Spleen (tissue), 11 donors: Measurements from ENCODE around the gene CDH13. TPM values are rescaled to one million over a fixed set of nuclear protein-coding genes. Genes with fewer than 3 reads are reported as not detected.

Experiments used
- DNase-seq: peaks from one replicate; pipeline ENCODE4 v3.0.0-alpha.2; 2020
- H3K27ac ChIP-seq, 8 donors: fragments of 200-600 bp; sonication (generic) in 7 of 8; 1 replicate in 4 of 8; 2 replicates in 4 of 8; pipeline versions ENCODE4 v1.5.0 to v1.8.0; 2016 to 2021; ENCODE audit warnings: inconsistent platforms in 4 of 8, mild to moderate bottlenecking in 4 of 8, moderate library complexity in 1 of 8
- H3K27me3 ChIP-seq, 7 donors: fragments of 200-600 bp; sonication (generic) in 6 of 7; replicated peaks in 1 of 7; 1 replicate in 4 of 7; 2 replicates in 3 of 7; pipeline versions ENCODE4 v1.5.0 to v1.8.0; 2016 to 2021; ENCODE audit warnings: inconsistent platforms in 3 of 7, mild to moderate bottlenecking in 1 of 7
- H3K36me3 ChIP-seq, 6 donors: fragments of 200-600 bp; sonication (generic) in 5 of 6; 1 replicate in 4 of 6; 2 replicates in 2 of 6; pipeline versions ENCODE4 v1.5.0 to v1.8.0; 2016 to 2021; ENCODE audit warnings: inconsistent platforms in 2 of 6
- H3K4me1 ChIP-seq, 6 donors: fragments of 200-600 bp; sonication (generic) in 5 of 6; 1 replicate in 3 of 6; 2 replicates in 3 of 6; pipeline versions ENCODE4 v1.5.0 to v1.8.0; 2016 to 2021; ENCODE audit warnings: inconsistent platforms in 3 of 6
- H3K4me3 ChIP-seq, 8 donors: fragments of 200-600 bp; sonication (generic) in 7 of 8; 1 replicate in 4 of 8; 2 replicates in 4 of 8; pipeline versions ENCODE4 v1.5.0 to v1.8.0; 2016 to 2021; ENCODE audit warnings: inconsistent platforms in 4 of 8, mild to moderate bottlenecking in 4 of 8, moderate library complexity in 2 of 8
- H3K9me3 ChIP-seq, 8 donors: fragments of 200-600 bp; sonication (generic) in 7 of 8; 1 replicate in 4 of 8; 2 replicates in 4 of 8; pipeline versions ENCODE4 v1.5.0 to v1.8.0; 2016 to 2021; ENCODE audit warnings: inconsistent platforms in 4 of 8
- POLR2A ChIP-seq, 3 donors: fragments of 450-650 bp; IDR thresholded peaks; one replicate each; pipeline ENCODE4 v1.5.1; 2017; ENCODE audit warnings: antibody characterized with exemption in 3 of 3, mild to moderate bottlenecking in 1 of 3
- POLR2AphosphoS5 ChIP-seq, 3 donors: sonication (generic); formaldehyde crosslinking; IDR thresholded peaks; one replicate each; pipeline ENCODE4 v1.5.1; 2017; ENCODE audit warnings: antibody characterized with exemption in 3 of 3
- WGBS, 5 donors: extraction: QIAGEN DNeasy Blood & Tissue Kit in 3 of 5; methylation state at CpG; one replicate each; pipeline versions ENCODE4 v1.1.5 to v1.1.7; 2013 to 2018; 5-methylcytosine and 5-hydroxymethylcytosine counted together
- intact Hi-C: fragments of 100-400 bp; cut with DNase I; formaldehyde crosslinking; loops from one replicate; pipeline ENCODE4 v1.15.0; 2023; ENCODE audit warnings: low total_unique reads
- polyA plus RNA-seq, 3 donors: library from polyadenylated mRNA; stranded (reverse); fragments of 200-250 nt; gene quantifications; one replicate each; pipeline ENCODE4 v1.2.1, GENCODE V29; 2013
- total RNA-seq, 7 donors: library from RNA; depleted of rRNA in 3 of 7; stranded (reverse); fragments of >200 nt in 3 of 7; fragmentation: NEBNext Ultra II Directional in 4 of 7; extraction: Animal tissue kit (Norgen Biotek cat#: 25700) in 4 of 7; gene quantifications; one replicate each; pipeline versions ENCODE4 v1.1.0 to v1.2.1, GENCODE V29; 2016 to 2021
- TF ChIP-seq, protein P1 (sequence below), 11 experiments: fragments of 200-600 bp in 7 of 11; fragments of 450-650 bp in 4 of 11; sonication (generic) in 4 of 11; IDR thresholded peaks in 8 of 11; conservative IDR thresholded peaks in 3 of 11; 1 replicate in 7 of 11; 2 replicates in 4 of 11; pipeline versions ENCODE4 v1.4.0 to v1.8.0; 2016 to 2021; ENCODE audit warnings: antibody characterized with exemption in 11 of 11, inconsistent platforms in 4 of 11, mild to moderate bottlenecking in 1 of 11
- donor health status: healthy with polysubstance abuse.
- donor health status: DM: no; HTN: no; CAD: no; lungs with moderate emphysema.
- donor health status: DM: no; HTN: no; CAD: no.
- donor health status: Bipolar disorder and iron deficiency.
- donor health status: healthy.
- donor health status: DM: no; HTN: no; CAD: no.
- donor health status: DM: yes; HTN: yes; CAD: no.

Gene CDH13
- total and polyA plus RNA-seq, 10 donors, result 0.13 to 4.6 (median 1.1) TPM

DNA sequence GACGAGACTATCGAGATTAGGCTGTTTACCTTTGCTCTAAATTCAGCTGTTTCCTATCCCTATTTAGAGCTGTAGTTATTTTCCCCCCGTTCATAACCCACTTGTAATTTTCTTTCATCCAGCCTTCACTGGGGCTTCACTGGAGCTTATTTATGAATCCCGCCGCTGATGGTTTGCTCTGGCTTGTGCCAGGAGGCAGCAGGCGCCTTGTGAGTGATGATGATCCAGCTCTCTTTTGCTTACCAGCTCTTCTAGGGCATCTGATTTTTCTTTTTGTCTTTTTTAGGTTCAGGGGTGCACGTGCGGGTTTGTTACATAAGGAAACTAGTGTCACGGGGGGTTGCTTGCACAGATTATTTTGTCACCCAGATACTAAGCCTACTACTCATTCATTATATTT lies 37.4 kb upstream of the CDH13 start:
- TF ChIP-seq POLR2AphosphoS5 (IDR thresholded peaks at IDR 0.05) (no peak), POLR2A (IDR thresholded peaks at IDR 0.05) (no peak)
- TF ChIP-seq, protein P1, sequence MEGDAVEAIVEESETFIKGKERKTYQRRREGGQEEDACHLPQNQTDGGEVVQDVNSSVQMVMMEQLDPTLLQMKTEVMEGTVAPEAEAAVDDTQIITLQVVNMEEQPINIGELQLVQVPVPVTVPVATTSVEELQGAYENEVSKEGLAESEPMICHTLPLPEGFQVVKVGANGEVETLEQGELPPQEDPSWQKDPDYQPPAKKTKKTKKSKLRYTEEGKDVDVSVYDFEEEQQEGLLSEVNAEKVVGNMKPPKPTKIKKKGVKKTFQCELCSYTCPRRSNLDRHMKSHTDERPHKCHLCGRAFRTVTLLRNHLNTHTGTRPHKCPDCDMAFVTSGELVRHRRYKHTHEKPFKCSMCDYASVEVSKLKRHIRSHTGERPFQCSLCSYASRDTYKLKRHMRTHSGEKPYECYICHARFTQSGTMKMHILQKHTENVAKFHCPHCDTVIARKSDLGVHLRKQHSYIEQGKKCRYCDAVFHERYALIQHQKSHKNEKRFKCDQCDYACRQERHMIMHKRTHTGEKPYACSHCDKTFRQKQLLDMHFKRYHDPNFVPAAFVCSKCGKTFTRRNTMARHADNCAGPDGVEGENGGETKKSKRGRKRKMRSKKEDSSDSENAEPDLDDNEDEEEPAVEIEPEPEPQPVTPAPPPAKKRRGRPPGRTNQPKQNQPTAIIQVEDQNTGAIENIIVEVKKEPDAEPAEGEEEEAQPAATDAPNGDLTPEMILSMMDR (IDR thresholded peaks at IDR 0.05 in 8 of 11, conservative IDR thresholded peaks at IDR 0.05 in 3 of 11), result no peak
- Histone ChIP-seq H3K4me1 (no peaks in the 10 kb centered on the region), H3K27ac (no peak overlapping the region), H3K4me3 (no peak overlapping the region), H3K36me3 (no peaks in the 10 kb centered on the region), H3K27me3 (peaks cover 0 to 7% (median 0%) of the 10 kb centered on the region in 7 donors), H3K9me3 (no peaks in the 10 kb centered on the region)
- WGBS, 5 donors, result 83 to 93% (median 89%) methylated on average over 9 of the region's 9 CpGs
- intact Hi-C loops, result no loop called here
- DNase-seq, result no peak

DNA sequence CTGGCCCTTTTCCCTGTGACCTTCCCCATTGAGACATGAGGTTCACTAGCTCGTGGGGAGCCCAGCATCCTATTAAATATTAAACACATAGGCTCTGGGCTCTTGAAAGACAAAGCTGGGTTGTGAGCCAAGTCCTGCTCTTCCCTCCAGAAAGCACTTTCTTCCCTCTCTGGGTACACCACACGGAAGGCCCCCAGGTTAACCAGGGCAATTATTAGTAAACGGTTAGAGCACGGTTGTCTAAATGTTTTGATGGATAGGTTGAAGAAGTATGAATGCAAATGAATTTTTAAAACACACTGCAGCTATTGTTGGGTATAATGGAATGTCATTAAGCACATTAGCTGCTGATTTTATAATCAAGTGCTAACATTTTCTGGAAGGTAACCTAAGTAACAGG lies 32.7 kb upstream of the CDH13 start:
- Histone ChIP-seq H3K4me1 (no peaks in the 10 kb centered on the region), H3K27me3 (peaks cover 0 to 25% (median 0%) of the 10 kb centered on the region in 7 donors), H3K9me3 (peaks cover 0 to 5% (median 0%) of the 10 kb centered on the region in 8 donors), H3K27ac (no peak overlapping the region), H3K36me3 (no peaks in the 10 kb centered on the region), H3K4me3 (no peak overlapping the region)
- intact Hi-C loops, result no loop called here
- TF ChIP-seq, protein P1 (IDR thresholded peaks at IDR 0.05 in 8 of 11, conservative IDR thresholded peaks at IDR 0.05 in 3 of 11), result no peak
- no peak for TF ChIP-seq POLR2A (IDR thresholded peaks at IDR 0.05)
- no peak for TF ChIP-seq POLR2AphosphoS5 (IDR thresholded peaks at IDR 0.05)
- no peak for DNase-seq
- WGBS, 5 donors, result 62 to 76% (median 74%) methylated on average over 4 of the region's 4 CpGs

DNA sequence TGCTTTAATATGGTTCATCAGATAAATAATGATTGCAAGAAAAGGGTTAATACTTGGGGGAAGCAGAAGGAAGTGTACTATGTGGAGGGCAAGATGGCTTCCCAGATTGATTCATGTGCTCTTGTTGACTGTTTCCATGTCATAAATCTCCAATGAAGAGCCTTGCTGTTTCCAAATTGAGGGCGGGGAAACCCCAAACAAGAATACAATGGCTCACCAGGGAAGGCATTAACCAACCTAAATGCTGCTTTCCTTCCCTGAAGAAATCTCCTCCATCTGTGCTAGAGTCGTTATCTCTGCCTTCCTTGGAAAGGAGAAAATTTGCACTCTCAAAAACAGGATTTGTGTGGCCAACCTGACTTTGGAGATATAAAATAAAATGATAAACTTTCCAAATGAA lies 28.0 kb upstream of the CDH13 start:
- intact Hi-C loops, result no loop called here
- 21 to 40% (median 24%) methylated on average over 2 of the region's 2 CpGs for WGBS, 5 donors

DNA sequence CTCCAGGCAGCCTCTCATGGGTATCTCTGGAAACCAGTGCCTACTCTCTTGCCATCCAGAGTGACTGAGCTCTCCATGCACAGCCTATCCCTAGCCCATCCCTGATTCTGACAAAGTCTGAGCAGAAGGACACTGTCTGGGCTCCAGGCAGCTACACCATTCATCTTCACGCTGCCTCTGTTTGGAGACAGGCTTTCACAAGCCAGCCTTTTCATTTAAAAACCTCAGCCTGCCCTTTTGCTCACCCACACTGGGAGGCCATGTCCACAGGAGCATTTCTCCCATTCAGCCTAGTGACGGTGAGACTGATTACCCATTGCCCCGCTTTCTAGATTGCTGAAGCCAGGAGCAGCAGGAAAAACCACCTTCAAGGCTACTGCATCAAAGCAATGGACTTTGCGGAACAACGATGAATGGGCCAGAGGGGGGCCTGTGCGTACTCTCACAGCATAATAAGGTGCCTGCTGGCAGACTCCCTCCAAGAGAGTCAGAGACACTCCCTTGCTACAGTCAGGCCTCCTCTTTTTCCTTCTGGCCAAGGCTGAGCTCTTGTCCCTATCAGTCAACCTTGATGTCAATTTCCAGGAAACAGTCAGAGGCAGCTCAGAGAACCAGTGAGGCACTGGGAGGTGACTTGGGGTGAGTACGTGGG lies 24.7 kb upstream of the CDH13 start:
- Histone ChIP-seq H3K27me3 (peaks cover 0 to 37% (median 0%) of the 10 kb centered on the region in 7 donors), H3K9me3 (peaks cover 0 to 20% (median 6%) of the 10 kb centered on the region in 8 donors), H3K36me3 (no peaks in the 10 kb centered on the region), H3K27ac (no peak overlapping the region), H3K4me3 (no peak overlapping the region), H3K4me1 (no peaks in the 10 kb centered on the region)
- intact Hi-C loops, result no loop called here
- WGBS, 5 donors, result 67 to 85% (median 71%) methylated on average over 6 to 7 of the region's 7 CpGs
- TF ChIP-seq POLR2AphosphoS5 (IDR thresholded peaks at IDR 0.05) (no peak), POLR2A (IDR thresholded peaks at IDR 0.05) (no peak)
- TF ChIP-seq, protein P1 (IDR thresholded peaks at IDR 0.05 in 8 of 11, conservative IDR thresholded peaks at IDR 0.05 in 3 of 11), result no peak
- no peak for DNase-seq

More for the DNA sequence above, 28.0 kb upstream of the CDH13 start:
- peaks cover 0 to 20% (median 6%) of the 10 kb centered on the region in 8 donors for H3K9me3 ChIP-seq
- no peak overlapping the region for H3K4me3 ChIP-seq
- H3K27ac ChIP-seq, result no peak overlapping the region
- H3K36me3 ChIP-seq, result no peaks in the 10 kb centered on the region
- H3K27me3 ChIP-seq, result peaks cover 0 to 24% (median 0%) of the 10 kb centered on the region in 7 donors
- no peaks in the 10 kb centered on the region for H3K4me1 ChIP-seq
- TF ChIP-seq, protein P1 (IDR thresholded peaks at IDR 0.05 in 8 of 11, conservative IDR thresholded peaks at IDR 0.05 in 3 of 11), result no peak
- no peak for TF ChIP-seq POLR2A (IDR thresholded peaks at IDR 0.05)
- TF ChIP-seq POLR2AphosphoS5 (IDR thresholded peaks at IDR 0.05), result no peak
- DNase-seq, result no peak
